Fibroblast of skin of scalp (primary cell): ENCODE measurements around the gene IDH3B.

Source experiments
- DNase-seq: peaks from one replicate; pipeline ENCODE4 v3.0.0-alpha.2; 2013

IDH3B gene

GRCh38 chr20:2617099-2617714 is 46.8 kb downstream of the IDH3B start:
- DNase-seq = no peak

GRCh38 chr20:2616634-2617033 is 47.4 kb downstream of the IDH3B start:
- no peak for DNase-seq

GRCh38 chr20:2612073-2612472 is 51.9 kb downstream of the IDH3B start:
- no peak for DNase-seq

GRCh38 chr20:2610941-2611720 is 52.9 kb downstream of the IDH3B start:
- DNase-seq = no peak

GRCh38 chr20:2610326-2610725 is 53.7 kb downstream of the IDH3B start:
- DNase-seq = no peak
